Right lobe of liver (tissue), 6 donors: ENCODE measurements around the gene SYNGR3. TPM values are rescaled to one million over a fixed set of nuclear protein-coding genes. Genes with fewer than 3 reads are reported as not detected.

Source experiments
- ATAC-seq, 4 donors: fragments of 200-7000 bp; cut with Tn5 transposase; one replicate each; pipeline ENCODE4 v1.9.1; 2020; ENCODE audit warnings: mild to moderate bottlenecking in 4 of 4, moderate library complexity in 4 of 4
- DNase-seq, 3 donors: peaks; one replicate each; pipeline ENCODE4 v3.0.0-alpha.2; 2020
- H3K27ac ChIP-seq, 3 donors: fragments of 200-600 bp; one replicate each; pipeline ENCODE4 v1.8.0; 2022
- H3K27me3 ChIP-seq, 2 donors: fragments of 200-600 bp; one replicate each; pipeline ENCODE4 v1.8.0; 2022
- H3K36me3 ChIP-seq, 4 donors: fragments of 200-600 bp; sonication (generic) in 1 of 4; one replicate each; pipeline versions ENCODE4 v1.5.1 to v1.8.0; 2017 to 2022; ENCODE audit warnings: control low read depth in 1 of 4
- H3K4me1 ChIP-seq, 4 donors: fragments of 200-600 bp; sonication (generic) in 1 of 4; one replicate each; pipeline versions ENCODE4 v1.5.1 to v1.8.0; 2017 to 2022; ENCODE audit warnings: control low read depth in 1 of 4
- H3K4me3 ChIP-seq, 3 donors: fragments of 200-600 bp; one replicate each; pipeline ENCODE4 v1.8.0; 2022
- H3K9me3 ChIP-seq, 4 donors: fragments of 200-600 bp; sonication (generic) in 1 of 4; one replicate each; pipeline versions ENCODE4 v1.5.1 to v1.8.0; 2017 to 2022; ENCODE audit warnings: control low read depth in 1 of 4
- POLR2A ChIP-seq: fragments of 450-650 bp; IDR thresholded peaks from one replicate; pipeline ENCODE4 v1.6.1; 2017; ENCODE audit warnings: antibody characterized with exemption, mild to moderate bottlenecking
- WGBS: methylation state at CpG from one replicate; pipeline ENCODE4 v1.1.6; 2018; ENCODE audit warnings: low coverage, low lambda C conversion rate; ENCODE audit not compliant: insufficient coverage; ENCODE audit errors: missing lambda C conversion rate; 5-methylcytosine and 5-hydroxymethylcytosine counted together
- intact Hi-C, 2 donors: fragments of 100-400 bp; cut with DNase I; formaldehyde crosslinking; loops; one replicate each; pipeline versions ENCODE4 v1.11.2 to v1.14.1; 2022
- total RNA-seq, 6 experiments: library from RNA; depleted of rRNA in 2 of 6; stranded (reverse); fragments of >200 nt in 2 of 6; fragmentation: NEBNext Ultra II Directional in 3 of 6; extraction: Animal tissue kit (Norgen Biotek cat#: 25700) in 3 of 6; gene quantifications; one replicate each; pipeline versions ENCODE4 v1.1.0 to v1.2.4, GENCODE V29; 2016 to 2023
- TF ChIP-seq, protein P1 (sequence below), 4 donors: fragments of 200-600 bp in 3 of 4; fragments of 450-650 bp in 1 of 4; IDR thresholded peaks; one replicate each; pipeline versions ENCODE4 v1.5.1 to v1.8.0; 2016 to 2022; ENCODE audit warnings: antibody characterized with exemption in 4 of 4, mild to moderate bottlenecking in 2 of 4
- donor health status: DM: no; HTN: yes; CAD: no.
- donor health status: DM: no; HTN: no; CAD: no.
- donor health status: DM: no; HTN: no; CAD: no.
- donor health status: DM: no; HTN: yes; CAD: no.
- donor health status: DM: no; HTN: yes; CAD: no.

SYNGR3 gene
- total RNA-seq, 6 experiments from 2014 or later: 0.22 TPM; not detected in 5

DNA sequence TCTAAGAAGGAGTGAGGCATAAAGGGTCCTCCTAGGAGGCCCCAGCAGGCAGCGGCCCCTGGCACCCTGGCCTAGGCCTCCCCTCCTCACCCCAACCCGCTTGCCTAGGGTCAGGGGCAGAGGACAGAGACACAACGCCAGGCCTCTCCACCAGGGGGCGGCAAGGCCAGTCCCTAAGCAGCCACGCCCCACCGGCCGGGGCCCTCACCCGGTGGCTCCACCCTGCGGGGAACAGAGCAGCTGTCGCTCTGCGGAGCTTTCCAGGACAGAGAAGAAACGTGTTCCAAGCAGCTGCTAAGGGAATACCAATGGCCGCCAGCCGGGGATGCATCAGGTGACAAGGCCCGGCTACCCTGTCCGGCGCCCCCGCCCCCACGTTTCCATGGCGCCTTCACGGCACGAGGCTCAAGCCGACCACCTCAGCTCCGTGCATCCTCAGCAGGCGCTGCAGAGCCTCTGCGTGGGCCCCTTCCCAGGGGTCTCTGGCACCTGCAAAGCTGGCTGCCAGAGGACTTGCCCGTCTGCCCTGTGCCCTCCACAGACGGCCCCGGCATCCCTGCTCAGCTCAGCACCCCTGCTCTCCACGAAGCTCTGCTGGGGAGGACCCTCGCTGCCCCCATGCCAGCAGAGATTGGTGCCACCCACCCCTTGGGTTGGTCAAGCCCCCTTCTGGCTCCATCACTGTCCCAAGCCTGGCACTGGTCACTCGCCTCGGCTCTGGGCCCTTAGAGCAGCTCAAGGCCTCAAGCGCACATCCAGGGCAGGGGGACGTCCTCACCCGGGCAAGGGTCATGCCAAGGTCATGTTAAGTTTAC lies 14.3 kb downstream of the SYNGR3 start:
- peak; percentile 88 to 90 (median 89) for DNase-seq
- intact Hi-C loops: no loop called here
- peaks cover 3 to 43% (median 24%) of the 10 kb centered on the region in 4 donors for H3K36me3 ChIP-seq
- 0% methylated on average over 4 of the region's 36 CpGs for WGBS
- ATAC-seq: peak; percentile 82 to 89 (median 86)
- TF ChIP-seq POLR2A: no peak
- TF ChIP-seq, protein P1, sequence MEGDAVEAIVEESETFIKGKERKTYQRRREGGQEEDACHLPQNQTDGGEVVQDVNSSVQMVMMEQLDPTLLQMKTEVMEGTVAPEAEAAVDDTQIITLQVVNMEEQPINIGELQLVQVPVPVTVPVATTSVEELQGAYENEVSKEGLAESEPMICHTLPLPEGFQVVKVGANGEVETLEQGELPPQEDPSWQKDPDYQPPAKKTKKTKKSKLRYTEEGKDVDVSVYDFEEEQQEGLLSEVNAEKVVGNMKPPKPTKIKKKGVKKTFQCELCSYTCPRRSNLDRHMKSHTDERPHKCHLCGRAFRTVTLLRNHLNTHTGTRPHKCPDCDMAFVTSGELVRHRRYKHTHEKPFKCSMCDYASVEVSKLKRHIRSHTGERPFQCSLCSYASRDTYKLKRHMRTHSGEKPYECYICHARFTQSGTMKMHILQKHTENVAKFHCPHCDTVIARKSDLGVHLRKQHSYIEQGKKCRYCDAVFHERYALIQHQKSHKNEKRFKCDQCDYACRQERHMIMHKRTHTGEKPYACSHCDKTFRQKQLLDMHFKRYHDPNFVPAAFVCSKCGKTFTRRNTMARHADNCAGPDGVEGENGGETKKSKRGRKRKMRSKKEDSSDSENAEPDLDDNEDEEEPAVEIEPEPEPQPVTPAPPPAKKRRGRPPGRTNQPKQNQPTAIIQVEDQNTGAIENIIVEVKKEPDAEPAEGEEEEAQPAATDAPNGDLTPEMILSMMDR (IDR thresholded peaks at IDR 0.05): peak; percentile 90 to 97 (median 96)
- H3K27me3 ChIP-seq: no peaks in the 10 kb centered on the region
- H3K4me3 ChIP-seq: no peak overlapping the region
- no peak overlapping the region for H3K27ac ChIP-seq
- no peaks in the 10 kb centered on the region for H3K9me3 ChIP-seq
- H3K4me1 ChIP-seq: peaks cover 0 to 31% (median 17%) of the 10 kb centered on the region in 4 donors

- Histone ChIP-seq H3K4me1 (peaks cover 0 to 31% (median 17%) of the 10 kb centered on the region in 4 donors), H3K4me3 (no peak overlapping the region), H3K36me3 (peaks cover 0 to 34% (median 19%) of the 10 kb centered on the region in 4 donors), H3K9me3 (no peaks in the 10 kb centered on the region), H3K27me3 (no peaks in the 10 kb centered on the region), H3K27ac (no peak overlapping the region)
- DNase-seq (no peak), ATAC-seq (no peak)
- TF ChIP-seq, protein P1 (IDR thresholded peaks at IDR 0.05): no peak
- TF ChIP-seq POLR2A: no peak
- WGBS: 57% methylated on average over 6 of the region's 34 CpGs
- intact Hi-C loops: no loop called here
These were observed 15.2 kb downstream of the SYNGR3 start for GRCh38 chr16:2004795-2005517.

DNA sequence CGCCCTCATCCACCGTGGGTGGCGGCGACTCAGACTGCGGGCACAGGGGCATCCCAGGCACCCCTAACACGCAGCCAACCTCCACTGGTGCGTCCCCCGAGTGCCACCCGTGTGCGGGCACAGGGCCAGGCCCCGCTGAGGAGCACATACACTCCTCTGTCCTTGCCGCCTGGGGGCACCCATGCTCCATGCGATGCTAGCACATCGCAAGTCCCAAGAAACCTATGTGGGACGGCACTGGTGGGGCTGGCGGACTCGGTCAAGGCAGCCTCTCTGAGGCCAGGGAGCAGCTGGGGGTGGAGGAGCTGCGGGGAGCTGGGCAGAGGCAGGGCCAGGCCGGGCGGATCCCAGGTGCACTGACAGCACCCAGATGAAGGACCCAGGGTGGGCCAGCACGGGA lies 15.9 kb downstream of the SYNGR3 start:
- H3K27me3 ChIP-seq: no peaks in the 10 kb centered on the region
- no peak overlapping the region for H3K4me3 ChIP-seq
- peaks cover 0 to 36% (median 17%) of the 10 kb centered on the region in 4 donors for H3K4me1 ChIP-seq
- DNase-seq: peak in 1 of 3 donors; percentile 53
- WGBS: 66% methylated on average over 3 of the region's 21 CpGs
- intact Hi-C loops: no loop called here
- H3K36me3 ChIP-seq: peaks cover 0 to 29% (median 16%) of the 10 kb centered on the region in 4 donors
- no peak overlapping the region for H3K27ac ChIP-seq
- TF ChIP-seq POLR2A: no peak
- TF ChIP-seq, protein P1 (IDR thresholded peaks at IDR 0.05): no peak
- no peak for ATAC-seq
- no peaks in the 10 kb centered on the region for H3K9me3 ChIP-seq

DNA sequence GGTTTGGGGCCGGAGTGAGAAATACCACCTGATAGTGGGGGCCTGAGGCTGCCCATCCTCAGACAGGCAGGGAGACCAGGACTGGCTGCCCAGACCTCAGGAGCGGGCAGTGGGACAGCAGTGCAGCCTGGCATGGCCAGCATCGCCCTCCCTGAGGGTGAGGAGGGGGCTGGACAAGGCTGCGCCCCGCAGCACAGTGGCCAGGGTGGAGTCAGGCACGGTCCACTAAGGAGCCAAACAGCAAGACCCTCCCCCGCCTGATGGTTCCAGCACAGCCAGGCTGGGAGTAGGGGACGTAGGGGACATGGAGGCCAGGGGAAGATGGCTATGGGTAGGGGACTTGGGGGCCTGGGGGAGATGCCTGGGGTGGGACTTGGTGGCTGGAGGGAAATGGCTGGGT lies 16.5 kb downstream of the SYNGR3 start:
- Histone ChIP-seq H3K36me3 (peaks cover 0 to 22% (median 13%) of the 10 kb centered on the region in 4 donors), H3K27me3 (no peaks in the 10 kb centered on the region), H3K27ac (no peak overlapping the region), H3K4me3 (no peak overlapping the region), H3K4me1 (peaks cover 0 to 36% (median 17%) of the 10 kb centered on the region in 4 donors), H3K9me3 (no peaks in the 10 kb centered on the region)
- intact Hi-C loops: no loop called here
- no peak for ATAC-seq
- no peak for TF ChIP-seq POLR2A
- TF ChIP-seq, protein P1 (IDR thresholded peaks at IDR 0.05): no peak
- no peak for DNase-seq
- 60% methylated on average over 1 of the region's 8 CpGs for WGBS
